Amygdala (tissue), 56 donors: ENCODE data around the gene CCRL2.
"Not testable (repeated sequence)": the region's sequence is repeated elsewhere in the genome, so short reads cannot be mapped to it uniquely, and the experiment has no call there.

Source experiments
- DNase-seq, 56 donors: peaks; one replicate each; lab custom pipeline; 2025; lab: John Stamatoyannopoulos, UW

Gene CCRL2

GRCh38 chr3:46400000-46400734 is 6.9 kb upstream of the CCRL2 start:
- no peak for DNase-seq

- DNase-seq = no peak
Measured at GRCh38 chr3:46400846-46401245, 6.2 kb upstream of the CCRL2 start.

- DNase-seq = no peak
Measured at GRCh38 chr3:46401579-46401978, 5.5 kb upstream of the CCRL2 start.

GRCh38 chr3:46402902-46403301 is 4.2 kb upstream of the CCRL2 start:
- not testable (repeated sequence) for DNase-seq

GRCh38 chr3:46405301-46406019 is 1.6 kb upstream of the CCRL2 start:
- DNase-seq = peak in 1 of 56 donors; percentile 6

- DNase-seq = no peak
Measured at GRCh38 chr3:46406443-46406787, 644 bp upstream of the CCRL2 start.

GRCh38 chr3:46407970-46408369 is 911 bp downstream of the CCRL2 start:
- DNase-seq = no peak

- DNase-seq = no peak
Measured at GRCh38 chr3:46408853-46409252, 1.8 kb downstream of the CCRL2 start.

- peak in 8 of 56 donors; percentile 2 to 53 (median 20) for DNase-seq
Measured at GRCh38 chr3:46409739-46410489, 2.9 kb downstream of the CCRL2 start.

GRCh38 chr3:46410669-46411068 is 3.6 kb downstream of the CCRL2 start:
- no peak for DNase-seq

- DNase-seq = no peak
Measured at GRCh38 chr3:46411271-46411670, 4.2 kb downstream of the CCRL2 start.

GRCh38 chr3:46412786-46413298 is 5.8 kb downstream of the CCRL2 start:
- no peak for DNase-seq

GRCh38 chr3:46413951-46414350 is 6.9 kb downstream of the CCRL2 start:
- DNase-seq = no peak

GRCh38 chr3:46414739-46415138 is 7.7 kb downstream of the CCRL2 start:
- DNase-seq = no peak

GRCh38 chr3:46416125-46416810 is 9.2 kb downstream of the CCRL2 start:
- DNase-seq = no peak

GRCh38 chr3:46416811-46417510 is 9.9 kb downstream of the CCRL2 start:
- no peak for DNase-seq

GRCh38 chr3:46417841-46418611 is 11.0 kb downstream of the CCRL2 start:
- DNase-seq = no peak

GRCh38 chr3:46419816-46420215 is 12.8 kb downstream of the CCRL2 start:
- DNase-seq = no peak

GRCh38 chr3:46420931-46421330 is 13.9 kb downstream of the CCRL2 start:
- DNase-seq = no peak
